ENCODE results near the gene PIGM. TPM values are rescaled to one million over a fixed set of nuclear protein-coding genes. Genes with fewer than 3 reads are reported as not detected.

The PIGM gene
- total and polyA plus RNA-seq, 2 experiments from 2014 or later, result 5.0 TPM

DNA sequence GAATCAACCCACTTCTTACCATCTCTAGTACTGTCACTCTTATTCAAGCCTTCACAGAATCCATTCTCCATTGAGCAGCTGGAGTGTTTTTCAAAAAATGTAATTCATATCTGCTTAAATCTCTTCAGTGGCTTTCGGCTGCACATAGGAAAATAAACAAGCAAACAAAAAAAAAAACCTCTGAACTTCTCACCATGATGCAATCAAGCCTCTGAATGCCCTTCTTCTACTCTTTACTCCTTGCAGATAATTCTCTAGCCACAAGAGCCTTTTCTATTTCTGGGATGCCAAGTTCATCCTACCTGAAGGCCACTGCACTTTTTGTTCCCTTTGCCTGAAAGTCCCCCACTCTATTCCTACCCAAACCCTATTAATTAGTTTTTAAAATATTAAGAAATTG is 14.2 kb downstream of the PIGM start:
- no peak overlapping the region for H3K4me3 ChIP-seq
- TF ChIP-seq, protein P1, sequence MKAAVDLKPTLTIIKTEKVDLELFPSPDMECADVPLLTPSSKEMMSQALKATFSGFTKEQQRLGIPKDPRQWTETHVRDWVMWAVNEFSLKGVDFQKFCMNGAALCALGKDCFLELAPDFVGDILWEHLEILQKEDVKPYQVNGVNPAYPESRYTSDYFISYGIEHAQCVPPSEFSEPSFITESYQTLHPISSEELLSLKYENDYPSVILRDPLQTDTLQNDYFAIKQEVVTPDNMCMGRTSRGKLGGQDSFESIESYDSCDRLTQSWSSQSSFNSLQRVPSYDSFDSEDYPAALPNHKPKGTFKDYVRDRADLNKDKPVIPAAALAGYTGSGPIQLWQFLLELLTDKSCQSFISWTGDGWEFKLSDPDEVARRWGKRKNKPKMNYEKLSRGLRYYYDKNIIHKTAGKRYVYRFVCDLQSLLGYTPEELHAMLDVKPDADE (IDR thresholded peaks at IDR 0.05), result no peak
- TF ChIP-seq ZNF114 (CRISPR knock-in tag; IDR thresholded peaks at IDR 0.05), result no peak
- no peak for TF ChIP-seq EZH2phosphoT487 (IDR thresholded peaks at IDR 0.05; ENCODE audit: unreplicated experiment)
- no peak for TF ChIP-seq POLR2AphosphoS5 (IDR thresholded peaks at IDR 0.05; ENCODE audit: low read depth)
- TF ChIP-seq, protein P2, sequence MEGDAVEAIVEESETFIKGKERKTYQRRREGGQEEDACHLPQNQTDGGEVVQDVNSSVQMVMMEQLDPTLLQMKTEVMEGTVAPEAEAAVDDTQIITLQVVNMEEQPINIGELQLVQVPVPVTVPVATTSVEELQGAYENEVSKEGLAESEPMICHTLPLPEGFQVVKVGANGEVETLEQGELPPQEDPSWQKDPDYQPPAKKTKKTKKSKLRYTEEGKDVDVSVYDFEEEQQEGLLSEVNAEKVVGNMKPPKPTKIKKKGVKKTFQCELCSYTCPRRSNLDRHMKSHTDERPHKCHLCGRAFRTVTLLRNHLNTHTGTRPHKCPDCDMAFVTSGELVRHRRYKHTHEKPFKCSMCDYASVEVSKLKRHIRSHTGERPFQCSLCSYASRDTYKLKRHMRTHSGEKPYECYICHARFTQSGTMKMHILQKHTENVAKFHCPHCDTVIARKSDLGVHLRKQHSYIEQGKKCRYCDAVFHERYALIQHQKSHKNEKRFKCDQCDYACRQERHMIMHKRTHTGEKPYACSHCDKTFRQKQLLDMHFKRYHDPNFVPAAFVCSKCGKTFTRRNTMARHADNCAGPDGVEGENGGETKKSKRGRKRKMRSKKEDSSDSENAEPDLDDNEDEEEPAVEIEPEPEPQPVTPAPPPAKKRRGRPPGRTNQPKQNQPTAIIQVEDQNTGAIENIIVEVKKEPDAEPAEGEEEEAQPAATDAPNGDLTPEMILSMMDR (conservative IDR thresholded peaks at IDR 0.05; ENCODE audit: low read depth in 2 of 2), result no peak
- TF ChIP-seq, protein P3, sequence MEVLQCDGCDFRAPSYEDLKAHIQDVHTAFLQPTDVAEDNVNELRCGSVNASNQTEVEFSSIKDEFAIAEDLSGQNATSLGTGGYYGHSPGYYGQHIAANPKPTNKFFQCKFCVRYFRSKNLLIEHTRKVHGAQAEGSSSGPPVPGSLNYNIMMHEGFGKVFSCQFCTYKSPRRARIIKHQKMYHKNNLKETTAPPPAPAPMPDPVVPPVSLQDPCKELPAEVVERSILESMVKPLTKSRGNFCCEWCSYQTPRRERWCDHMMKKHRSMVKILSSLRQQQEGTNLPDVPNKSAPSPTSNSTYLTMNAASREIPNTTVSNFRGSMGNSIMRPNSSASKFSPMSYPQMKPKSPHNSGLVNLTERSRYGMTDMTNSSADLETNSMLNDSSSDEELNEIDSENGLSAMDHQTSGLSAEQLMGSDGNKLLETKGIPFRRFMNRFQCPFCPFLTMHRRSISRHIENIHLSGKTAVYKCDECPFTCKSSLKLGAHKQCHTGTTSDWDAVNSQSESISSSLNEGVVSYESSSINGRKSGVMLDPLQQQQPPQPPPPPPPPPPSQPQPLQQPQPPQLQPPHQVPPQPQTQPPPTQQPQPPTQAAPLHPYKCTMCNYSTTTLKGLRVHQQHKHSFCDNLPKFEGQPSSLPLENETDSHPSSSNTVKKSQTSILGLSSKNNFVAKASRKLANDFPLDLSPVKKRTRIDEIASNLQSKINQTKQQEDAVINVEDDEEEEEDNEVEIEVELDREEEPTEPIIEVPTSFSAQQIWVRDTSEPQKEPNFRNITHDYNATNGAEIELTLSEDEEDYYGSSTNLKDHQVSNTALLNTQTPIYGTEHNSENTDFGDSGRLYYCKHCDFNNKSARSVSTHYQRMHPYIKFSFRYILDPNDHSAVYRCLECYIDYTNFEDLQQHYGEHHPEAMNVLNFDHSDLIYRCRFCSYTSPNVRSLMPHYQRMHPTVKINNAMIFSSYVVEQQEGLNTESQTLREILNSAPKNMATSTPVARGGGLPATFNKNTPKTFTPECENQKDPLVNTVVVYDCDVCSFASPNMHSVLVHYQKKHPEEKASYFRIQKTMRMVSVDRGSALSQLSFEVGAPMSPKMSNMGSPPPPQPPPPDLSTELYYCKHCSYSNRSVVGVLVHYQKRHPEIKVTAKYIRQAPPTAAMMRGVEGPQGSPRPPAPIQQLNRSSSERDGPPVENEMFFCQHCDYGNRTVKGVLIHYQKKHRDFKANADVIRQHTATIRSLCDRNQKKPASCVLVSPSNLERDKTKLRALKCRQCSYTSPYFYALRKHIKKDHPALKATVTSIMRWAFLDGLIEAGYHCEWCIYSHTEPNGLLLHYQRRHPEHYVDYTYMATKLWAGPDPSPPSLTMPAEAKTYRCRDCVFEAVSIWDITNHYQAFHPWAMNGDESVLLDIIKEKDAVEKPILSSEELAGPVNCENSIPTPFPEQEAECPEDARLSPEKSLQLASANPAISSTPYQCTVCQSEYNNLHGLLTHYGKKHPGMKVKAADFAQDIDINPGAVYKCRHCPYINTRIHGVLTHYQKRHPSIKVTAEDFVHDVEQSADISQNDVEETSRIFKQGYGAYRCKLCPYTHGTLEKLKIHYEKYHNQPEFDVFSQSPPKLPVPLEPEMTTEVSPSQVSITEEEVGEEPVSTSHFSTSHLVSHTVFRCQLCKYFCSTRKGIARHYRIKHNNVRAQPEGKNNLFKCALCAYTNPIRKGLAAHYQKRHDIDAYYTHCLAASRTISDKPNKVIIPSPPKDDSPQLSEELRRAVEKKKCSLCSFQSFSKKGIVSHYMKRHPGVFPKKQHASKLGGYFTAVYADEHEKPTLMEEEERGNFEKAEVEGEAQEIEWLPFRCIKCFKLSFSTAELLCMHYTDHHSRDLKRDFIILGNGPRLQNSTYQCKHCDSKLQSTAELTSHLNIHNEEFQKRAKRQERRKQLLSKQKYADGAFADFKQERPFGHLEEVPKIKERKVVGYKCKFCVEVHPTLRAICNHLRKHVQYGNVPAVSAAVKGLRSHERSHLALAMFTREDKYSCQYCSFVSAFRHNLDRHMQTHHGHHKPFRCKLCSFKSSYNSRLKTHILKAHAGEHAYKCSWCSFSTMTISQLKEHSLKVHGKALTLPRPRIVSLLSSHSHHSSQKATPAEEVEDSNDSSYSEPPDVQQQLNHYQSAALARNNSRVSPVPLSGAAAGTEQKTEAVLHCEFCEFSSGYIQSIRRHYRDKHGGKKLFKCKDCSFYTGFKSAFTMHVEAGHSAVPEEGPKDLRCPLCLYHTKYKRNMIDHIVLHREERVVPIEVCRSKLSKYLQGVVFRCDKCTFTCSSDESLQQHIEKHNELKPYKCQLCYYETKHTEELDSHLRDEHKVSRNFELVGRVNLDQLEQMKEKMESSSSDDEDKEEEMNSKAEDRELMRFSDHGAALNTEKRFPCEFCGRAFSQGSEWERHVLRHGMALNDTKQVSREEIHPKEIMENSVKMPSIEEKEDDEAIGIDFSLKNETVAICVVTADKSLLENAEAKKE (CRISPR knock-in tag; IDR thresholded peaks at IDR 0.05), result no peak
- TF ChIP-seq NANOG (IDR thresholded peaks at IDR 0.05; ENCODE audit: borderline replicate concordance), result no peak
- TF ChIP-seq CREB1 (CRISPR knock-in tag; IDR thresholded peaks at IDR 0.05; ENCODE audit: low read depth), result no peak
- no peak for TF ChIP-seq STAT1 (IDR thresholded peaks at IDR 0.05; ENCODE audit: unreplicated experiment)
- TF ChIP-seq EZH2 (IDR thresholded peaks at IDR 0.05; ENCODE audit: low read depth, unreplicated experiment), result no peak
- TF ChIP-seq ZNF331 (CRISPR knock-in tag; IDR thresholded peaks at IDR 0.05; ENCODE audit: low read depth), result no peak
- TF ChIP-seq, protein P4, sequence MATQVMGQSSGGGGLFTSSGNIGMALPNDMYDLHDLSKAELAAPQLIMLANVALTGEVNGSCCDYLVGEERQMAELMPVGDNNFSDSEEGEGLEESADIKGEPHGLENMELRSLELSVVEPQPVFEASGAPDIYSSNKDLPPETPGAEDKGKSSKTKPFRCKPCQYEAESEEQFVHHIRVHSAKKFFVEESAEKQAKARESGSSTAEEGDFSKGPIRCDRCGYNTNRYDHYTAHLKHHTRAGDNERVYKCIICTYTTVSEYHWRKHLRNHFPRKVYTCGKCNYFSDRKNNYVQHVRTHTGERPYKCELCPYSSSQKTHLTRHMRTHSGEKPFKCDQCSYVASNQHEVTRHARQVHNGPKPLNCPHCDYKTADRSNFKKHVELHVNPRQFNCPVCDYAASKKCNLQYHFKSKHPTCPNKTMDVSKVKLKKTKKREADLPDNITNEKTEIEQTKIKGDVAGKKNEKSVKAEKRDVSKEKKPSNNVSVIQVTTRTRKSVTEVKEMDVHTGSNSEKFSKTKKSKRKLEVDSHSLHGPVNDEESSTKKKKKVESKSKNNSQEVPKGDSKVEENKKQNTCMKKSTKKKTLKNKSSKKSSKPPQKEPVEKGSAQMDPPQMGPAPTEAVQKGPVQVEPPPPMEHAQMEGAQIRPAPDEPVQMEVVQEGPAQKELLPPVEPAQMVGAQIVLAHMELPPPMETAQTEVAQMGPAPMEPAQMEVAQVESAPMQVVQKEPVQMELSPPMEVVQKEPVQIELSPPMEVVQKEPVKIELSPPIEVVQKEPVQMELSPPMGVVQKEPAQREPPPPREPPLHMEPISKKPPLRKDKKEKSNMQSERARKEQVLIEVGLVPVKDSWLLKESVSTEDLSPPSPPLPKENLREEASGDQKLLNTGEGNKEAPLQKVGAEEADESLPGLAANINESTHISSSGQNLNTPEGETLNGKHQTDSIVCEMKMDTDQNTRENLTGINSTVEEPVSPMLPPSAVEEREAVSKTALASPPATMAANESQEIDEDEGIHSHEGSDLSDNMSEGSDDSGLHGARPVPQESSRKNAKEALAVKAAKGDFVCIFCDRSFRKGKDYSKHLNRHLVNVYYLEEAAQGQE (IDR thresholded peaks at IDR 0.05; ENCODE audit: unreplicated experiment), result no peak
- H3K27ac Mint-ChIP-seq, result no peak overlapping the region
- H3K36me3 Mint-ChIP-seq (ENCODE audit: low read depth), result no peaks in the 10 kb centered on the region
- H3K27ac ChIP-seq (ENCODE audit: low read depth), result no peak overlapping the region
- H3K9me3 Mint-ChIP-seq, result no peaks in the 10 kb centered on the region
- H3K36me3 ChIP-seq (ENCODE audit: insufficient read depth), result no peaks in the 10 kb centered on the region
- no peaks in the 10 kb centered on the region for H3K4me1 Mint-ChIP-seq
- no peaks in the 10 kb centered on the region for H3K4me1 ChIP-seq (ENCODE audit: insufficient read depth)
- H3K4me3 Mint-ChIP-seq, result no peak overlapping the region
- no peaks in the 10 kb centered on the region for H3K9me2 ChIP-seq (ENCODE audit: insufficient read depth)
- no peaks in the 10 kb centered on the region for H4K20me1 ChIP-seq (replicated peaks; ENCODE audit: insufficient read depth)
- no peaks in the 10 kb centered on the region for H3K27me3 ChIP-seq (ENCODE audit: insufficient read depth)
- DNase-seq (ENCODE audit: low spot score) (no peak), ATAC-seq (no peak)
- no peak overlapping the region for H3K4me2 ChIP-seq
- H3F3A ChIP-seq (replicated peaks; ENCODE audit: low read depth), result no peaks in the 10 kb centered on the region
- H3K79me2 ChIP-seq (replicated peaks; ENCODE audit: insufficient read depth), result no peaks in the 10 kb centered on the region
- no peaks in the 10 kb centered on the region for H3K27me3 Mint-ChIP-seq (ENCODE audit: insufficient read depth, low read depth, poor library complexity)
- H2AFZ ChIP-seq, result no peak overlapping the region

All from GM23338 (cell line).